GM12878 (cell line): Measurements from ENCODE around the gene MYCBPAP. TPM values are rescaled to one million over a fixed set of nuclear protein-coding genes. Genes with fewer than 3 reads are reported as not detected.

Source experiments
- ATAC-seq: fragments of 200-7000 bp; cut with Tn5 transposase; 3 replicates; pipeline ENCODE4 v1.9.1; 2020; ENCODE audit warnings: mild to moderate bottlenecking, moderate library complexity
- BruUV-seq: library from RNA; stranded (reverse); fragments of 400-500 nt; replicated peaks from 2 replicates; lab custom pipeline; 2021; lab: Mats Ljungman, UMichigan
- CTCF ChIA-PET: fragments of 300-600 bp; sonication (Branson Sonifier 250); formaldehyde crosslinking; extraction: SDS; loops from one replicate; lab custom pipeline; 2021; ENCODE audit warnings: inconsistent platforms; lab: Yijun Ruan, JAX
- POLR2A ChIA-PET: fragments of 350-600 bp; formaldehyde crosslinking; extraction: SDS; loops from one replicate; lab custom pipeline; 2021; ENCODE audit warnings: inconsistent platforms; lab: Charles Lee
- RAD21 ChIA-PET: fragments of 300-600 bp; sonication (Branson Sonifier 250); formaldehyde crosslinking; loops from one replicate; lab custom pipeline; 2023; ENCODE audit warnings: antibody characterized with exemption; ENCODE audit not compliant: unreplicated experiment; lab: Charles Lee
- SMC1A ChIA-PET: fragments of 300-600 bp; sonication (Branson Sonifier 250); formaldehyde crosslinking; loops from one replicate; lab custom pipeline; 2023; ENCODE audit not compliant: unreplicated experiment, uncharacterized antibody; lab: Charles Lee
- DNase-seq: peaks from one replicate; pipeline ENCODE4 v3.0.0-alpha.2; 2011; ENCODE audit warnings: low read depth, low spot score
- FAIRE-seq: peaks from 3 replicates; lab custom pipeline; 2011; peaks lifted over from hg19 to GRCh38; lab: Jason Lieb, UNC
- H2AFZ ChIP-seq: 2 replicates; pipeline ENCODE4 v1.6.0; 2011; ENCODE audit warnings: low read depth, low read length, control low read depth; ENCODE audit not compliant: control insufficient read depth
- H3K27ac ChIP-seq: 2 replicates; pipeline ENCODE4 v1.5.1; 2011; ENCODE audit warnings: control low read depth; ENCODE audit not compliant: control insufficient read depth, insufficient read depth
- H3K27me3 ChIP-seq, 2 experiments: replicated peaks in 1 of 2; 2 replicates each; pipeline versions ENCODE4 v1.6.0 to v1.6.1; 2011; ENCODE audit warnings: low read length in 1 of 2; ENCODE audit not compliant: control insufficient read depth in 2 of 2, insufficient read depth in 2 of 2
- H3K36me3 ChIP-seq, 2 experiments: 2 replicates each; pipeline ENCODE4 v1.5.1; 2011; ENCODE audit warnings: low read length in 1 of 2; ENCODE audit not compliant: control insufficient read depth in 2 of 2, insufficient read depth in 2 of 2
- H3K4me1 ChIP-seq: 2 replicates; pipeline ENCODE4 v1.6.1; 2011; ENCODE audit warnings: mild to moderate bottlenecking, low read length, moderate library complexity, mixed read lengths; ENCODE audit not compliant: control insufficient read depth, insufficient read depth
- H3K4me2 ChIP-seq: 2 replicates; pipeline ENCODE4 v1.6.0; 2011; ENCODE audit warnings: control low read depth; ENCODE audit not compliant: control insufficient read depth, insufficient read depth
- H3K4me3 ChIP-seq: fragments of 200-600 bp; sonication (generic); 2 replicates; pipeline ENCODE4 v1.5.1; 2016
- H3K79me2 ChIP-seq: 2 replicates; pipeline ENCODE4 v1.6.0; 2011; ENCODE audit warnings: low read length; ENCODE audit not compliant: control insufficient read depth, insufficient read depth
- H3K9ac ChIP-seq: 2 replicates; pipeline ENCODE4 v1.8.0; 2011; ENCODE audit warnings: low read length, control low read depth, mixed read lengths; ENCODE audit not compliant: control insufficient read depth, insufficient read depth
- H3K9me3 ChIP-seq: replicated peaks from 3 replicates; pipeline ENCODE4 v1.5.1; 2011; ENCODE audit warnings: mild to moderate bottlenecking, low read length; ENCODE audit not compliant: control insufficient read depth, insufficient read depth
- H4K20me1 ChIP-seq: 2 replicates; pipeline ENCODE4 v1.6.0; 2011; ENCODE audit not compliant: control insufficient read depth, insufficient read depth
- FOXK2 ChIP-seq: fragments of 450-650 bp; IDR thresholded peaks from 2 replicates; pipeline ENCODE4 v1.6.1; 2017; ENCODE audit warnings: mild to moderate bottlenecking, moderate library complexity
- IKZF2 ChIP-seq, 2 experiments: fragments of 450-650 bp; IDR thresholded peaks; 2 replicates each; pipeline ENCODE4 v1.6.1; 2017; ENCODE audit warnings: mild to moderate bottlenecking in 2 of 2, moderate library complexity in 2 of 2
- NR2F1 ChIP-seq: fragments of 450-650 bp; conservative IDR thresholded peaks from 2 replicates; pipeline ENCODE4 v1.6.1; 2017; ENCODE audit warnings: mild to moderate bottlenecking
- RELA ChIP-seq: fragments of 450-650 bp; IDR thresholded peaks from 2 replicates; pipeline ENCODE4 v1.8.0; 2014; ENCODE audit warnings: borderline replicate concordance; ENCODE audit not compliant: partially characterized antibody
- SIN3A ChIP-seq: IDR thresholded peaks from 2 replicates; pipeline ENCODE4 v1.6.1; 2012; ENCODE audit warnings: low read depth, low read length, improper control_type of control experiment
- SMARCA5 ChIP-seq: fragments of 450-650 bp; IDR thresholded peaks from 2 replicates; pipeline ENCODE4 v1.6.1; 2017; ENCODE audit warnings: mild to moderate bottlenecking
- WGBS: methylation state at CpG from one replicate; pipeline ENCODE4 v1.1.6; 2016; ENCODE audit warnings: low lambda C conversion rate; ENCODE audit not compliant: insufficient replicate concordance, insufficient coverage; ENCODE audit errors: missing lambda C conversion rate; 5-methylcytosine and 5-hydroxymethylcytosine counted together
- in situ Hi-C: fragments of 300-500 bp; cut with MboI; formaldehyde crosslinking; loops from 9 replicates; pipeline ENCODE4 v1.14.3; 2018; ENCODE audit warnings: mixed read lengths
- intact Hi-C: fragments of 100-400 bp; cut with micrococcal nuclease; formaldehyde crosslinking; loops from one replicate; pipeline ENCODE4 v1.14.2; 2022; ENCODE audit not compliant: unreplicated experiment
- polyA plus RNA-seq, 11 experiments: library from polyadenylated mRNA; depleted of rRNA in 4 of 11; unstranded in 6 of 11; stranded (reverse) in 5 of 11; fragments of >200 nt; fragmentation: Nextera tagmentation in 4 of 11; fragmentation: Illumina TruSeq in 1 of 11; extraction: Ambion mirVana in 4 of 11; extraction: Trizol in 1 of 11; gene quantifications; 1 replicate in 1 of 11; 2 replicates in 10 of 11; pipeline versions ENCODE4 v1.2.1 to v1.2.3, GENCODE V29; 2011 to 2016; ENCODE audit warnings: inconsistent platforms in 2 of 11, missing spikeins in 2 of 11, low read depth in 1 of 11
- total RNA-seq, 4 experiments: library from RNA; depleted of rRNA in 3 of 4; stranded (reverse); fragments of >200 nt in 3 of 4; fragmentation: Illumina TruSeq in 1 of 4; extraction: Trizol in 1 of 4; gene quantifications; 2 replicates each; pipeline versions ENCODE4 v1.2.1 to v1.2.3, GENCODE V29; 2013 to 2021
- TF ChIP-seq, protein P1 (sequence below): fragments of 450-650 bp; IDR thresholded peaks from 2 replicates; pipeline ENCODE4 v1.6.1; 2017; ENCODE audit warnings: low read depth, mild to moderate bottlenecking, moderate library complexity

Gene MYCBPAP
- total and polyA plus RNA-seq, 10 of the 15 experiments (the other 5 are each of a cell fraction or from before 2014, with no cell fraction given): 0.23 to 2.7 (median 1.5) TPM

DNA sequence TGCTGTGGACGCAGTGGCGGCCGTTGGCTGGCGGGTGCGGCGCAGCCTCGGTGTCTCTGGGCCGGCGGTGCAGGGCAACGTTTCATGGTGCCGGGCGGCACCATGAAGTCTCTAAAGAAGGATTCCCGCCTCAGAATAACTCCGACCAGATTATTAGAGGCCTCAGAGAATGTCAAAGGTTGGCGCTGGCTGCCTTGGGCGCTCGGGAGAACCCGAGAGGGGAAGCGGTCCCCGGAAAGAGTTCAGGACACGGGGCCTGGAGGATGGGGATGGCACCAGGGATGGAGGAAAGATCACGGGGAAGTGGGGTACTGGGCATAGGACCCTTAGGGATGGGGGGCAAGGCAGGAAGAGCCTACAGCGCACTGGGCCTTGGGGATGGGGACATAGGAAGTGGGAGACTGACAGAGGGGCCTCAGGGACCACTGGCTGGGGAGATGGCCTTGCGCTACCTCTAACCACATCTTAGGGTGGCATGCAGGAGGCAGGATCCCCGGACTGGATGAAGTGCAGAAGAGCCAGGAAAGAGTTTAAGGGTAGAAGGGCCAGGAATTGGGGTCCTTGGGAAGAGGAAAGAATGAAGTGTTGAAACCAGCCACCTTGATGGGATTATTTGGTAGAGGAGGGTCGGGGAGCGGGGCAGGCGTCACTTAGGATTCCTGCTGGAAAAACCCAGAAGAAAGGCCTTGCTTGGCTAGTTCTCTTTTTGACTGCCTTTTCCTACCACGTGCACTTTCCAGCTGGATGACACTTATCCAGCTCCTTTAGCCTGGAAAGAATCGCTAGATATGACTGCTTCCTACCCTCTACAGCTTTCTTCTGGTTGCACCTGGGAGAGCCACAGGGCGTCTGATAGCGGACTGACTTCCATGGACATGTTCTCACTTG, 578 bp downstream of the MYCBPAP start:
- no peaks in the 10 kb centered on the region for H3K36me3 ChIP-seq
- in situ Hi-C loops: no loop called here
- peak overlapping the region; percentile 74 for H3K4me3 ChIP-seq
- no peaks in the 10 kb centered on the region for H3K27me3 ChIP-seq
- peak overlapping the region; percentile 73 for H3K9ac ChIP-seq
- ChIA-PET POLR2A (interaction anchor here (0.6 to 1.4 kb wide), 2 partner anchors 112 to 456 kb away, joined by 3 to 4 read pairs; no protein-coding TSS in a partner anchor), SMC1A (interaction anchor here (1.5 kb wide), 1 partner anchor 8 kb away, joined by 5 read pairs; no protein-coding TSS in a partner anchor), RAD21 (interaction anchor here (0.6 kb wide), 1 partner anchor 519 kb away, joined by 3 read pairs; no protein-coding TSS in a partner anchor), CTCF (interaction anchor here (1.4 to 5.2 kb wide), 4 partner anchors 8 to 339 kb away, joined by 3 to 25 read pairs (median 11); no protein-coding TSS in a partner anchor)
- DNase-seq (no peak), ATAC-seq (peak; percentile 2; the same call in 2 of the 3 replicates), FAIRE-seq (no peak)
- TSS peak; percentile 60 for BruUV-seq
- H4K20me1 ChIP-seq: no peaks in the 10 kb centered on the region
- TF ChIP-seq SMARCA5 (no peak), RELA (peak; percentile 35), FOXK2 (no peak), SIN3A (peak; percentile 19; the same call in 1 of the 2 replicates), NR2F1 (0 out of 2 replicates have a peak, but pooled peaks have one; percentile 2), IKZF2 (IDR thresholded peaks at IDR 0.05) (peak in 1 of 2 experiments; percentile 31; a peak in 1 of 4 replicates)
- TF ChIP-seq, protein P1, sequence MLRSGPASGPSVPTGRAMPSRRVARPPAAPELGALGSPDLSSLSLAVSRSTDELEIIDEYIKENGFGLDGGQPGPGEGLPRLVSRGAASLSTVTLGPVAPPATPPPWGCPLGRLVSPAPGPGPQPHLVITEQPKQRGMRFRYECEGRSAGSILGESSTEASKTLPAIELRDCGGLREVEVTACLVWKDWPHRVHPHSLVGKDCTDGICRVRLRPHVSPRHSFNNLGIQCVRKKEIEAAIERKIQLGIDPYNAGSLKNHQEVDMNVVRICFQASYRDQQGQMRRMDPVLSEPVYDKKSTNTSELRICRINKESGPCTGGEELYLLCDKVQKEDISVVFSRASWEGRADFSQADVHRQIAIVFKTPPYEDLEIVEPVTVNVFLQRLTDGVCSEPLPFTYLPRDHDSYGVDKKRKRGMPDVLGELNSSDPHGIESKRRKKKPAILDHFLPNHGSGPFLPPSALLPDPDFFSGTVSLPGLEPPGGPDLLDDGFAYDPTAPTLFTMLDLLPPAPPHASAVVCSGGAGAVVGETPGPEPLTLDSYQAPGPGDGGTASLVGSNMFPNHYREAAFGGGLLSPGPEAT: peak; percentile 27; the same call in 1 of the 2 replicates
- no peaks in the 10 kb centered on the region for H3K9me3 ChIP-seq
- intact Hi-C loops: no loop called here
- peak overlapping the region; percentile 89 for H2AFZ ChIP-seq
- 13% methylated on average over 29 of the region's 32 CpGs for WGBS
- peaks cover 23% of the 10 kb centered on the region for H3K4me1 ChIP-seq
- H3K4me2 ChIP-seq: peak overlapping the region; percentile 98
- H3K79me2 ChIP-seq: peaks cover 3% of the 10 kb centered on the region; the same call in 1 of the 2 replicates
- peak overlapping the region; percentile 58 for H3K27ac ChIP-seq
